ENCODE measurements around the gene VTI1A.

Gene VTI1A

DNA sequence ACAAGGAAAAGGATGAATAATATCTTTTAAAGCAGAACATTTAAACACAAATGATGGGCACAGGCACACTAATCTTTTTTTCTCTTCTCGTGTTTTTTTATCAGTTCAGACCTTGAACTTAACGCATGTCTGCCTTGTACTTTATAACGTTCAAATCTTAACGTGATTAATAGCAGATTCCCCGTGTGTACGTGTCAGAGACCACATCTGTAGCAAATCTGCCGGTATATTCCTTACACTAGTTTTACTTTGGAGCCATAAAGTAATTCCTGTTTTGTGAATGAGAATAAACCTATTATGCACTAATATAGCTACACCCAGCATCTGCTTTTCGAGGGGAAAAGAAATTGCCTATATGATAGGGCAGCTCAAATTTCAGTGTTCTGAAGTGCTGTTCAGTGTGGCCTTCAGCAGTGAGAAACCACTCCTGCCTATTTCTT lies 337.0 kb downstream of the VTI1A start:
- no peak overlapping the region for H3K4me3 ChIP-seq (replicated peaks in 1 of 2; ENCODE audit: low read depth in 2 of 2, low read length in 2 of 2)
- TF ChIP-seq, protein P1, sequence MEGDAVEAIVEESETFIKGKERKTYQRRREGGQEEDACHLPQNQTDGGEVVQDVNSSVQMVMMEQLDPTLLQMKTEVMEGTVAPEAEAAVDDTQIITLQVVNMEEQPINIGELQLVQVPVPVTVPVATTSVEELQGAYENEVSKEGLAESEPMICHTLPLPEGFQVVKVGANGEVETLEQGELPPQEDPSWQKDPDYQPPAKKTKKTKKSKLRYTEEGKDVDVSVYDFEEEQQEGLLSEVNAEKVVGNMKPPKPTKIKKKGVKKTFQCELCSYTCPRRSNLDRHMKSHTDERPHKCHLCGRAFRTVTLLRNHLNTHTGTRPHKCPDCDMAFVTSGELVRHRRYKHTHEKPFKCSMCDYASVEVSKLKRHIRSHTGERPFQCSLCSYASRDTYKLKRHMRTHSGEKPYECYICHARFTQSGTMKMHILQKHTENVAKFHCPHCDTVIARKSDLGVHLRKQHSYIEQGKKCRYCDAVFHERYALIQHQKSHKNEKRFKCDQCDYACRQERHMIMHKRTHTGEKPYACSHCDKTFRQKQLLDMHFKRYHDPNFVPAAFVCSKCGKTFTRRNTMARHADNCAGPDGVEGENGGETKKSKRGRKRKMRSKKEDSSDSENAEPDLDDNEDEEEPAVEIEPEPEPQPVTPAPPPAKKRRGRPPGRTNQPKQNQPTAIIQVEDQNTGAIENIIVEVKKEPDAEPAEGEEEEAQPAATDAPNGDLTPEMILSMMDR (IDR thresholded peaks at IDR 0.05; ENCODE audit: low read depth, low read length): no peak
- no peak for DNase-seq (ENCODE audit: low read depth in 2 of 2)

DNA sequence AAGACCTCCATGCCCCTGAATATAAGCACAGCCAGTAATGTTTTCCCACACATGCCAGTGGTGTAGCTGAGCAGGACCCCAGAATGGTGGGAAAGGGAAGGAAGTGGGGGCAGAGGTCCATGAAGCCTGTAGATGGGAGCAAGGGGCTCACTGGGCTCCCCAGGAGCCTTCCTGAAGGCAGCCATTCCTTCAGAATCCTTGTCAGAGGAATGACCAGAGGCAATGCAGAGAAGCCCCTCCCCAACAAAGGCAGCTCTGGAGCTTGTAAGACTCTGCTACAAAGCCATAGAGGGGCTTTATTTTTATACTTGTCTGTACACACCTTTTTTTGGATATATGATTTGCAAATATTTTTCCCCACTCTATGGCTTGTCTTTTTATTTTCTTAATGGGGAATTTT lies 338.1 kb downstream of the VTI1A start:
- DNase-seq (ENCODE audit: low read depth in 2 of 2): no peak
- TF ChIP-seq, protein P1 (IDR thresholded peaks at IDR 0.05; ENCODE audit: low read depth, low read length): no peak
- no peak overlapping the region for H3K4me3 ChIP-seq (replicated peaks in 1 of 2; ENCODE audit: low read depth in 2 of 2, low read length in 2 of 2)

DNA sequence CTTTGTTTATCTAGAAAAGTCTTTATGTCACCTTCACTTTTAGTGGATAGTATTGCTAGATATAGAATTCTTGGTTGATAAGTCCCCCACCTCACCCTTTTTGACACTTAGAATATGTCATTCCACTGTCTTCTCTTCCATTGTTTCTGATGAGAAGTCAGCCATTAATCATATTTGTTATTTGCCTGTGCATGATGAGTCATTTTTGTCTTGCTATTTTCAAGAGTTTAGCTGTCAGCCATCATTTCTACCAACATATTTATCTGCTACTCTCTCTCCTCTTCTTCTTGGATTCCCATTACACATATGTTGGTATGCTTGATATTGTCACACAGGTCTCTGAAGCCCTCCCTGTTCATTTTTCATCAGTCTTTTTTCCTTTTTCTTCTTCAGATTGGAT lies 342.2 kb downstream of the VTI1A start:
- TF ChIP-seq, protein P1 (IDR thresholded peaks at IDR 0.05; ENCODE audit: low read depth, low read length): no peak
- no peak overlapping the region for H3K4me3 ChIP-seq (replicated peaks in 1 of 2; ENCODE audit: low read depth in 2 of 2, low read length in 2 of 2)
- DNase-seq (ENCODE audit: low read depth in 2 of 2): peak in 1 of 2 donors; percentile 19

DNA sequence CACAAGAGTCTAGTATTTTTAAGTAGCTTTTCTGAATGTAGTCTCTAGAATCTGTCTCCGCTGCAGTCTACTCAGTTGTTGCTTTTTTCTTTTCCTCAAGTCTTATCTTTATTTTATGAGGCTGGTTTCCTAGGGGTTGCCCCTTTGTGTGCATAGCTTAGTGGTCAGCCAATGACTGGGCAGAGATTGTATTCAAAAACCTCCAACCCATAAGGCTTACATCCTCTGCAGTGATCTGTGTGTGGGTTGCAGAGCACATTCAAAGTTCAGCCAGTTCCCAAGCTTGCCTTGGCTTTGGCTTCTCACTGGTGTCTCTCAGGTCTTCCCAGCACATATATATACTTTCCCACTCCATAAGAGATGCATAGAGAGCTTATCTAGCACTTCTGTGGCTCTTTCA lies 343.0 kb downstream of the VTI1A start:
- no peak overlapping the region for H3K4me3 ChIP-seq (replicated peaks in 1 of 2; ENCODE audit: low read depth in 2 of 2, low read length in 2 of 2)
- TF ChIP-seq, protein P1 (IDR thresholded peaks at IDR 0.05; ENCODE audit: low read depth, low read length): no peak
- no peak for DNase-seq (ENCODE audit: low read depth in 2 of 2)

DNA sequence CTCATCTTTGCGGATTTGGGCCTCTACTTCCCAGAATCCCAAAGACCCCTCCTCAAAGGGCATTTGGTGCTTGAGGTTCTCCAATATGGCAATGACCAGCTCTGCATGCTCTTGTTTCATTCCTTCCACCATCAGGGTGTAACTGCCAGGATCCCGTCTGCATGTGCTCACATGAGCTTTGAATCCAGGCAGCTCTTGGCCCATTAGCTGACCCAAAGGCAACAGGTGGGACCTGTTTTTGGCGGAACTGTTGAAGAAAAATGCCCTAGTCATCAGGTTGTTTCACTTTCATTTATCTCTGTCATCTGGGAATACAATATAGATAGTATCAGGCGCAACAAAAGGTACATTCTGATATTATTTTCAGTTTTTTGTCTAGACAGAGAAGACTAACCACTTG lies 343.9 kb downstream of the VTI1A start:
- DNase-seq (ENCODE audit: low read depth in 2 of 2): no peak
- H3K4me3 ChIP-seq (replicated peaks in 1 of 2; ENCODE audit: low read depth in 2 of 2, low read length in 2 of 2): no peak overlapping the region
- TF ChIP-seq, protein P1 (IDR thresholded peaks at IDR 0.05; ENCODE audit: low read depth, low read length): no peak

DNA sequence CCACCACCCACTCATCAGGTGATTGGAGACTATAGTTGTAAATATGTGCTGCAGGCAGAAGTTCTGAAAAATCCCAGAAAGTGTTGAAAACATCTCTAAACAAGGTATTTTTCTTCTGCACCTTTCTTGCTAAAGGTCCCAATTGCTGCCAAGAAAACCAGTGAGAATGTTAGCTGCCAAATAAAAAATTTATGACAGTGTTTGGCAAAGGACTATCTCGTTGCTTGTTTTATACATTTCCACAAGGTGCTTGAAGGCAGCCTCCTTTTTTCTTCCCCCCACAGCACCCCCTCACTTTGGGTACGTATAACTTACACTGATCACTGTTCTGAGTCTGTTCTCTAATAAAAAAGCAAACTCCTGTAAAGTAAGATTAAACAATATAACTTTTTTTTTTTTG lies 344.4 kb downstream of the VTI1A start:
- TF ChIP-seq, protein P1 (IDR thresholded peaks at IDR 0.05; ENCODE audit: low read depth, low read length): no peak
- no peak for DNase-seq (ENCODE audit: low read depth in 2 of 2)
- H3K4me3 ChIP-seq (replicated peaks in 1 of 2; ENCODE audit: low read depth in 2 of 2, low read length in 2 of 2): no peak overlapping the region

DNA sequence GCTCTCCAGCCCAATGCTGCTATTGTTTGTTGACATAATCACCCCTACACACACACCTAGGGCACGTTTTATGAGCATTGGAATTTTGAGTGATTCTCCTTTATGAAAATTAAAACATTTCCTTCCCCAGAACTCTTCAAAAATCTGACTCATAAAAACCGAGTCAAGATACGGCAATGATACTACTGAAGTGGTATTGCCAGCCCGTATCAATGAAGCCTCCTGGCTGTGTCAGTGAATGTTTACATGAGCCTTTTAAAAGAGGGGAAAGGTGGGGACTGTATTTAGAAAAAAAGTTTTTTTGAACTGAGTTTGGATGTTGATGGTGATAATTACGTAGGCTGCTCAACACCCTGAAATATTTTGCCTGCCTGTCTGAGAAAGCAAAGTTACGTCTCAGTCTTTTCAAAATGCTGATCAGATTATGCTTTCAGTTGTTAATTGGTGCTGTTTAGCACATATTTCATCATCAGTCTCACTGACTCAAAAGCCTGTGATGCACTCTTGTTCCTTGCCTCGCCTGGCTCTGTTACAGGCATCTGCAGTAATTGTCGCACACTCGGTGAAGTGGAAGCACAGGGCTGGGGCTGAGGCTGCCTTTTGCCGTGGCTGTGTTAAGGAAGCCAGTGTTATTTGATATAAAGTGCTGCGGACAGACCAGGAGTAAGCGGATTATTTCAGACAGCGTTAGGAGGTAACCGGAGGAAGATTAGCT lies 345.6 kb downstream of the VTI1A start:
- TF ChIP-seq, protein P1 (IDR thresholded peaks at IDR 0.05; ENCODE audit: low read depth, low read length): no peak
- DNase-seq (ENCODE audit: low read depth in 2 of 2): peak; percentile 61 to 76
- H3K4me3 ChIP-seq (replicated peaks in 1 of 2; ENCODE audit: low read depth in 2 of 2, low read length in 2 of 2): no peak overlapping the region

Measured in cardiac fibroblast (primary cell).